ENCODE results near the gene SORCS3.

GRCh38 chr10:104923501-104923900 lies 282.4 kb downstream of the SORCS3 start:
- no peak for TF ChIP-seq POLR2A (IDR thresholded peaks at IDR 0.05; ENCODE audit: low read depth, low read length)
- TF ChIP-seq POLR2AphosphoS5 (IDR thresholded peaks at IDR 0.05; ENCODE audit: low read depth, low read length): no peak
- no peak for TF ChIP-seq TAF1 (IDR thresholded peaks at IDR 0.05; ENCODE audit: low read depth, low read length)
- no peak for TF ChIP-seq SPI1 (IDR thresholded peaks at IDR 0.05; ENCODE audit: low read depth, low read length)
- no peak for TF ChIP-seq PAX5 (IDR thresholded peaks at IDR 0.05; ENCODE audit: insufficient read depth, low read length, severe bottlenecking)
- TF ChIP-seq POU2F2 (IDR thresholded peaks at IDR 0.05; ENCODE audit: low read depth, low read length): no peak
